Skeletal muscle cell (primary cell): ENCODE measurements around the gene PRKCZ.

Source experiments
- DNase-seq: peaks from one replicate; pipeline ENCODE4 v3.0.0-alpha.2; 2010; ENCODE audit warnings: low read depth
- H3K4me3 ChIP-seq: 2 replicates; pipeline ENCODE4 v1.5.1; 2011; ENCODE audit warnings: low read depth, mild to moderate bottlenecking, control low read depth, low read length, moderate library complexity

PRKCZ gene

DNA sequence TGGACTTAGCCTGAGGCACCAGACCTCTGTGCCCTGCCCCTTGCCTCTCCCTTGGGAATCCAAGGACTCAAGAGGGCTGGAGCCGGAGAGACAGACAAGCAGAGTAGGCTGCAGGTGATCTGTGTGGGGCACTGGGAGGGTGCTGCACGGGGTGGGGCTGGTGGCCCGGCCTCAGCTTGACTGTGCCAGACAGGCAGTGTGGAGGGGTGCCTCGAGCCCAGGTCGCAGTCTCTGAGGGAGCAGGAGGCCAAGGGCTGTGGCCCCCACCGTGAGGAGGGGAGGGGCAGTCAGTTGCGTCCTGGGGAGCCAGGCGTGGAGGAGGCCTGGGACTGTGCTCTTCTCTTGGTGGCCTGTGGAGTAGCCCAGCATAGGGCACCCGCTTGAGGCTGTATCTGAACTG is 27.0 kb upstream of the PRKCZ start:
- H3K4me3 ChIP-seq: no peak overlapping the region
- DNase-seq: no peak

DNA sequence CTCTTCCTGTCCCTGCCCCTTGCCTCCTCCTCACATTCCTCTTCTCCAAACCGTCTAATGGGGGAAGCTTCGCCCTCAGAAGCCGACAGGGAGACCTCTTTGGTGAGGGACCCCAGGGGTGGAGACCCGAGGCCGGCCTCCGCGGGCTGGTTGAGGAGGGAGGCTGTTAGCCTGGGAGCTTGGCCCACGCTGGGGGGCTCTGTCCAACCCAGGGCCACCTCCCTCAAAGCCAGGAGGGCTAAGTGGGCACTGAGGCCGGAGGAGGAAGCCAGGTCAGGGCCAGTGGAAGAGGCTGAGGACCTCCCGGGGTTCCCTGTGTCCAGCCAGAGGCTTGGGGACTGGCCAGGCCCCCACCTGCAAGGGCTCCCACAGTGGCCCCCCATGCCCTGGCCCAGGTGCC is 25.8 kb upstream of the PRKCZ start:
- H3K4me3 ChIP-seq: no peak overlapping the region
- no peak for DNase-seq

- no peak overlapping the region for H3K4me3 ChIP-seq
- no peak for DNase-seq
Observed at GRCh38 chr1:2024887-2025286, 25.3 kb upstream of the PRKCZ start.

DNA sequence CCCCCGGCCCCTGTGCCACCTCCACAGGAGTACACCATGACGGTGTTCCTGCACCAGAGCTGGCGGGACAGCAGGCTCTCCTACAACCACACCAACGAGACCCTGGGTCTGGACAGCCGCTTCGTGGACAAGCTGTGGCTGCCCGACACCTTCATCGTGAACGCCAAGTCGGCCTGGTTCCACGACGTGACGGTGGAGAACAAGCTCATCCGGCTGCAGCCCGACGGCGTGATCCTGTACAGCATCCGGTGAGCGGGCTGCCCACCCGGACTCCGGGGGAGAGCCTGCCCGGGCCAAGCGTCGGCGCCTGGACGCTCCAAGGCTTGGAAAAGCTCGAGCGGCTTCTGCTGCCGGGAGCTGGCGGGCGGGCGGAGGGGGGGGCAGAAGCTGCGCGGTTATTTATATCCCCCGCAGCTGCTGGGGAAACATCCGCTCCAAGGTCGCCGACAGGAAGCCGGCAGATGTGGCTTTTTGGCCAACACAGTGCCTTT is 24.7 kb upstream of the PRKCZ start:
- no peak for DNase-seq

DNA sequence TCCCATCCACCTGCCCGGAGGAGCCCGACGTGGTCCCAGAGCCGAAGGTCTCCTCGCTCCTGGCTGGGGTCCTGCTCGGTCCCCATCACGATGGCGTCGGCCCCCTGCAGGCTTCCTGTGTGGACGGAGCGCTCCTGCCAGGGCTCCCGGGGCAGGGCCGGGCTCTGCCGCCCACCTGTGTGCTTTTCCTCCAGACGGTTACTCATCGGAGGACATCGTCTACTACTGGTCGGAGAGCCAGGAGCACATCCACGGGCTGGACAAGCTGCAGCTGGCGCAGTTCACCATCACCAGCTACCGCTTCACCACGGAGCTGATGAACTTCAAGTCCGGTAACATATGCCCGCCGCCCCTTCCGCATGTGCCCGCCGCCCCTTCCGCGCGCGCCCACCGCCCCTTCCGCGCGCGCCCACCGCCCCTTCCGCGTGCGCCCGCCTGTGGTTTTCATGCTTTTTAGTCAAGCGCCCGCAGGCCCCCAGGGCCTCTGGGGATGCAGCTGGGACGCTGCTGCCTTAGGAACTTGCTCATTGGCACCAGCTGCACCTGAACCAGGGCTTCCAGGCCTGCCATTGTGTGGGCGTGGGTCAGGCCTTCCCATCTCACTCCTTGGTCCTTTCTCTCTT is 22.1 kb upstream of the PRKCZ start:
- DNase-seq: no peak

More for the DNA sequence above, 24.7 kb upstream of the PRKCZ start:
- H3K4me3 ChIP-seq: no peak overlapping the region

GRCh38 chr1:2028870-2029560 is 21.2 kb upstream of the PRKCZ start:
- no peak overlapping the region for H3K4me3 ChIP-seq
- no peak for DNase-seq

More for the DNA sequence above, 22.1 kb upstream of the PRKCZ start:
- no peak overlapping the region for H3K4me3 ChIP-seq

GRCh38 chr1:2029561-2029960 is 20.6 kb upstream of the PRKCZ start:
- no peak for DNase-seq
- H3K4me3 ChIP-seq: no peak overlapping the region

GRCh38 chr1:2030076-2030871 is 19.9 kb upstream of the PRKCZ start:
- DNase-seq: no peak
- no peak overlapping the region for H3K4me3 ChIP-seq

DNA sequence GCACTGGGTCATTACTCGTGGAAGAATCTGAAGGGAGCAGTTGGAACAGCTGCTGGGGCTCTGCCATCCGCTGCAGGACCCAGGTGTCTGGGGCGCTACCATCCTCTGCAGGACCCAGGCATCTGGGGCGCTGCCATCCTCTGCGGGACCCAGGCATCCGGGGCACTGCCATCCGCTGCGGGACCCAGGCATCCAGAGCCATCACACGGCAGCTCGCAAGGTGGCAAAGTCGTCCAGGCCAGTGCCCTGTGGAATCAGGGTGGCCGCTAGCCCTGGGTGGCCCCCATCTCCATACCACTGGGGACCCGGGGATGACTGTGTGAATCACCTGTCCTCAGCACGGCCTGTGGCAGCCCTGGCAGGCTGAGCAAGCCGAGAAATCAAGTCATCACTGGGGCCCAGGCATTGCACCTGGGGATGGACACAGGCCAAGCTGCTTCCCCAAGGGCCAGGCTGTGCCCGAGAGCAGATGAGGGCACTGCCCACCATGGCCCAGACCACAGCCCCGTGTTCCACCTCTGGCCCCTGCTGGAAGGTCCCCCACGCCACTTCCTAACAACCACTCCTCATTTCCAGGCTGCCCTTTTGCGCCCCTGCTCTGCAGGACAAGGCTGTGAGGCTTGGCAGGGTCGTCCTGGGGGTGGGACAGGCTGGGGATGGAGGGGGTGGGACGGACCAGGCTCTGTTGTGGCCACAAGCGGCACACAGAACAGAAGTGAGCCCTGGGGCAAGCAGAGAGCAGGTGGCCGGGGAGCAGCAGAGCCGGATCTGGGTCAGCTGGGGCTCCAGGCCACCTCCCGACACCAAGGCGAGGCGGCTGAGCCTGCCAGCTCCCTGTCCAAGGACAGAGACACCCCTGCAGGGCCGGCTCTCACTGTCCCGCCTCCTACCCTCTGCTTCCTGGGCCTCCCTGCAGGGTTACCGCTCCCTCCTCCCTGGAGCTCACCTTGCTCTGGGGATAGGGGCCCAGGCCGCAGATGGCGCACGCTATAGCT is 18.4 kb upstream of the PRKCZ start:
- no peak overlapping the region for H3K4me3 ChIP-seq
- no peak for DNase-seq

GRCh38 chr1:2032737-2033136 is 17.5 kb upstream of the PRKCZ start:
- H3K4me3 ChIP-seq: no peak overlapping the region
- no peak for DNase-seq

DNA sequence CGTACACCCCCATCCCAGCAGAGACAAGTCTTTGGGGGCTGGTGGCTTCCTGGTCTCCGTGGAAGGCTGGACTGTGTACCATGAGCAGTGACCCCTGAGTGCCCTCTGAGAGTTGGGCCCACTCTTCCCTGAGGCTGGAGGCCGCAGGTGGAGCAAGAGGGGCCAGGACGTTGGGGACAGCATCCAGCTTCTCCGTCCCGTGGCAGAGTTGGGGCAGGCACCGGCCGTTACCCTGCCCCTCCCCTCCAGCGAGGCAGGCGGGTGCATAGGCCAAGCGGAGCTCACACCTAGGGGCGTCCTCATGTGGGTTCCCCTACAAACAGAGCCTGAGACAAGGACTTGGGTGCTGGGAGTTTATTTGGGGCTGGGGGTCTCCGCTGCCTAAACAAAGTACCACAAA is 17.0 kb upstream of the PRKCZ start:
- DNase-seq: no peak
- H3K4me3 ChIP-seq: no peak overlapping the region

GRCh38 chr1:2036287-2036686 is 13.9 kb upstream of the PRKCZ start:
- no peak overlapping the region for H3K4me3 ChIP-seq
- no peak for DNase-seq

DNA sequence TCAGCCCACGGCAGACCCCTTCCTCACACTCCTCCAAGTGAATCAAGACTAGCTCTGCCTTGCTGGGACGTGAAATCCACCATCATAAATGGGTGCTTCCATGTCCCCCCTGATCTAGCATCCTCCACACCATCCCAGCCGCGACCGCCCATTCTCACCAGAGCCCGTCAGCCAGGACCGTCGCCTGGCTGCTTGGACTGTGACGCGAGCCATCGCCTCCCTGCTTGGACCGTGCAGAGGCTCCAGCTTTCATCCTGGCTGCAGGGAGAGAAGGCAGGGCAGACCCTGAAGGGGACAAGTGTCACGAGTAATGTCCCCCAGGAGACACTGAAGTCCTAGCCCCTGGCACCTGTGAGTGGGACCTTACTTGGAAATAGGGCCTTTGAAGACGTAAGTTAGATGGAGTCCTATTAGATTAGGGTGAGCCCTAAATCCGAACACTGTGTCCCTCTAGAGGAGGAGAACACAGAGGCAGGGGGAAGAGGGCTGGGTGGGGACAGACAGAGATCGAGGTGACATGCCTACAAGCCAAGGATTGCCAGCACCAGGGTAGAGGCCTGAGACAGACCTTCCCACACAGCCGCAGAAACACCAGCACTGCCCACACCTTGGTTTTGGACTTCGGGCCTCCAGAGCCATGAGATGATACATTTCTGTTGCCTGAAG is 12.8 kb upstream of the PRKCZ start:
- H3K4me3 ChIP-seq: no peak overlapping the region
- no peak for DNase-seq

GRCh38 chr1:2038229-2038628 is 12.0 kb upstream of the PRKCZ start:
- H3K4me3 ChIP-seq: no peak overlapping the region
- DNase-seq: no peak

DNA sequence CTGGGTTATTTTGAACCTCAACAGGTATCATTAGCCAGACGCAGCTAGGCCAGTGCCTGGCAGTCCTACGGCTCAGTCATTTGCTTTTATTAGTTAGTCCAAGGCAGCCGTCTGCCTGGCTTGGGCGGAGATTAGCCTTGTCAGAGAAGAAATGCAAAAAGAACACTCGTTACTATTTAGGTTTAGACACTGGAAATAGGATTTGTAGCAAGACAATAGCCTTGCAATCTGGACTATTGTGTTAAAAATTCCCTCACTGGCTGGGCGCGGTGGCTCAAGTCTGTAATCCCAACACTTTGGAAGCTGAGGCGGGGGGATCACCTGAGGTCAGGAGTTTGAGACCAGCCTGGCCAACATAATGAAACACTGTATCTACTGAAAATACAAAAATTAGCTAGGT is 11.0 kb upstream of the PRKCZ start:
- DNase-seq: no peak
- no peak overlapping the region for H3K4me3 ChIP-seq

GRCh38 chr1:2041305-2041704 is 8.9 kb upstream of the PRKCZ start:
- no peak overlapping the region for H3K4me3 ChIP-seq
- no peak for DNase-seq

DNA sequence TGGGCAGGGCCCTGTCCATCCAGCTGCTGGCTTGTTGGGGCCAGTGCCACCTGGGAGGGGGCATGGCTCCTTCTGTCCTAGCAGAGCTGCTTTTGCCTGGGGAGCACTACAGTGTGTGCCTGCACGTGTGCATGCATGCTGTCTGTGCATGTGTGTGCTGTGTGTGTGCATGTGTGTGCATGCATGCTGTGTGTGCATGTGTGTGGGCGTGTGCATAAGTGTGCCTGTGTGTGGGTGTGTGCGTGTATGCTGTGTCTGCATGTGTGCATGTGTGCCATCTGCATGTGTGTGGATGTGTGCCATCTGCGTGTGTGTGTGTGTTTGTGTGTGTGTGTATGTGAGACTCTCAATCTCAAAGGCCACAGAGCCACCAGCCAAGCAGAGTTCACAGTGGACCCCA is 8.3 kb upstream of the PRKCZ start:
- H3K4me3 ChIP-seq: no peak overlapping the region
- DNase-seq: no peak

DNA sequence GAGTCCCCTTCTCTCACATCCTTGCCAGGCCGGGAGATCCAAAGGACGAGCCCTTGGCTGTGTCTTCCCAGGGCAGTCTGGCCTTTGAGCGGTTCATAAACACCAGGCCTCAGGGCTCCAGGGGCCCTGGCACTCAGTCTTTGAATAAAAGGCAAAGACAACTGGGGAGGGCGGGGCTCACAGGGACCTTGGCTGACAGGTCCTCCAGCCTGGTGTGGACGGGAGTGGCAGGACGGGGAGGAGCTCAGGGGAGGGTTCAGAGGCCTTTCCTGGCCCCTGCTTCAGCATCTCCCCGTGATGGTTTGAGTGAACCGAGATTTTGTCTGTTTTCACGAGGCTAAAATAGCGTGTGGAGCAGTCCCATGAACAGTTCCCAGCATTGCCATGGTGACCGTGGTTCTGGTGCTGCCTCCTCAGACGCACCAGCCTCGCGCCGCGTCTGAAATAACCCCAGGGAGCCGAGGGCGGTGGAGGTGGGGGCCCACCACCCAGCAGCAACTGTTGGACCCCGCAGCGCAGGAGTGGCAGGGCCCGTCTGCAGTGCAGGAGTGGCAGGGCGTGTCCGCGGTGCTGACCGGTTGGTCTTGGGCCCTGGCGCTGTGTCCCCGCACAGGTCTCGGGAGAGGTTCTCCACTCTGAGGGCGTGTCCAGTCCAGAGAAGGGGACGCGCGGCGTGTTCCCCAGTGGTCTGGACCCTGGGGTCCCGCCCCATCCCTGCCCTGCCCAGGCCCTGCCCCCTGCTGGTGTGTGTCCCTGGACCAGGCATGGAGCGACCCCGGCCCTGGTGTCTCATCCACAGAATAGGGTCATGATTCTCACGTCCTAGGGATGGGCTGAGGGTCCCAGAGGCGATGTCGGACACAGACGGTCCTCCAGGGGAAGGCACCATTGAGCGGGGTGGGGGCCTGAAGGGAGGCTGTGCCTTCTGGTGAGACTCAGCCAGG is 7.1 kb upstream of the PRKCZ start:
- no peak overlapping the region for H3K4me3 ChIP-seq
- DNase-seq: no peak
